AG04450 (cell line): ENCODE data around the gene SLA2. TPM values are rescaled to one million over a fixed set of nuclear protein-coding genes. Genes with fewer than 3 reads are reported as not detected.
"Not testable (repeated sequence)": the region's sequence is repeated elsewhere in the genome, so short reads cannot be mapped to it uniquely, and the experiment has no call there.

Experiments
- CTCF ChIA-PET: fragments of 300-600, 350-600 bp; formaldehyde crosslinking; extraction: SDS; loops from one replicate; lab custom pipeline; 2022; ENCODE audit warnings: antibody characterized with exemption, inconsistent platforms; lab: Charles Lee
- POLR2A ChIA-PET: fragments of 350-600 bp; formaldehyde crosslinking; extraction: SDS; loops from one replicate; lab custom pipeline; 2021; ENCODE audit warnings: antibody characterized with exemption, inconsistent platforms; lab: Yijun Ruan, JAX
- DNase-seq: peaks from one replicate; pipeline ENCODE4 v3.0.0-alpha.2; 2011; ENCODE audit warnings: low read depth, low spot score
- H3K27ac ChIP-seq: one replicate; pipeline ENCODE4 v1.5.1; 2012; ENCODE audit warnings: low read depth, low read length, control low read depth
- H3K27me3 ChIP-seq: one replicate; pipeline ENCODE4 v1.6.0; 2012; ENCODE audit warnings: low read length; ENCODE audit not compliant: control insufficient read depth, insufficient read depth
- H3K4me3 ChIP-seq: 2 replicates; pipeline ENCODE4 v1.5.1; 2011; ENCODE audit warnings: mild to moderate bottlenecking, low read depth, low read length, control low read depth
- H3K9me3 ChIP-seq: 2 replicates; pipeline ENCODE4 v1.5.1; 2012; ENCODE audit warnings: low read length; ENCODE audit not compliant: control insufficient read depth, insufficient read depth
- polyA plus RNA-seq: library from polyadenylated mRNA; depleted of rRNA; stranded (reverse); fragments of >200 nt; gene quantifications from 2 replicates; pipeline ENCODE4 v1.2.3, GENCODE V29; 2011; rRNA removed
- small RNA-seq: library from RNA; depleted of rRNA; stranded (forward); fragments of <200 nt; gene quantifications from one replicate; pipeline ENCODE3, GENCODE V24; 2012; ENCODE audit warnings: low read depth; ENCODE audit not compliant: insufficient read length
- TF ChIP-seq, protein P1 (sequence below): IDR thresholded peaks from 2 replicates; pipeline ENCODE4 v1.5.1; 2011; ENCODE audit warnings: low read depth, low read length, control low read depth, inconsistent platforms

Gene SLA2
- polyA plus RNA-seq, 1 experiment = not detected

DNA sequence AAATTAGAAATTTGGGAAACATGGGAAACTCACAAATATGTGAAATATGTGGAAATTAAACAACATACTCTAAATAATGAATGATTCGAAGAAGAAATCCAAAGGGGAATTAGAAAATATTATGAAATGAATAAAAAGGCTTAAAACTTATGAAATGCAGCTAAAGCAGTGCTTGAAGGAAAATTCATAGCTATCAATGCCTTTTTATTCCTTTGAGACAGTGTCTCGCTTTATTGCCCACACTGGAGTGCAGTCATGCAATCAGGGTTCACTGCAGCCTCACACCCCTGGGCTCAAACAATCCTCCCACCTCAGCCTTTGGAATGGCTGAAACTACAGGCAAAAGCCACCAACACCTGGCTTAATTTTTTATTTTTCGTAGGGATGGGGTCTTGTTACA, 80.5 kb downstream of the SLA2 start:
- H3K27ac ChIP-seq = no peak overlapping the region
- H3K4me3 ChIP-seq = no peak overlapping the region
- H3K9me3 ChIP-seq = peaks cover 9% of the 10 kb centered on the region
- DNase-seq = no peak
- TF ChIP-seq, protein P1, sequence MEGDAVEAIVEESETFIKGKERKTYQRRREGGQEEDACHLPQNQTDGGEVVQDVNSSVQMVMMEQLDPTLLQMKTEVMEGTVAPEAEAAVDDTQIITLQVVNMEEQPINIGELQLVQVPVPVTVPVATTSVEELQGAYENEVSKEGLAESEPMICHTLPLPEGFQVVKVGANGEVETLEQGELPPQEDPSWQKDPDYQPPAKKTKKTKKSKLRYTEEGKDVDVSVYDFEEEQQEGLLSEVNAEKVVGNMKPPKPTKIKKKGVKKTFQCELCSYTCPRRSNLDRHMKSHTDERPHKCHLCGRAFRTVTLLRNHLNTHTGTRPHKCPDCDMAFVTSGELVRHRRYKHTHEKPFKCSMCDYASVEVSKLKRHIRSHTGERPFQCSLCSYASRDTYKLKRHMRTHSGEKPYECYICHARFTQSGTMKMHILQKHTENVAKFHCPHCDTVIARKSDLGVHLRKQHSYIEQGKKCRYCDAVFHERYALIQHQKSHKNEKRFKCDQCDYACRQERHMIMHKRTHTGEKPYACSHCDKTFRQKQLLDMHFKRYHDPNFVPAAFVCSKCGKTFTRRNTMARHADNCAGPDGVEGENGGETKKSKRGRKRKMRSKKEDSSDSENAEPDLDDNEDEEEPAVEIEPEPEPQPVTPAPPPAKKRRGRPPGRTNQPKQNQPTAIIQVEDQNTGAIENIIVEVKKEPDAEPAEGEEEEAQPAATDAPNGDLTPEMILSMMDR = no peak
- ChIA-PET POLR2A (interaction anchor here (0.6 kb wide), 1 partner anchor 23 kb away, joined by 3 read pairs; no protein-coding TSS in a partner anchor), CTCF (interaction anchor here (1.5 kb wide), 1 partner anchor 189 kb away, joined by 4 read pairs; no protein-coding TSS in a partner anchor)
- H3K27me3 ChIP-seq = no peaks in the 10 kb centered on the region

DNA sequence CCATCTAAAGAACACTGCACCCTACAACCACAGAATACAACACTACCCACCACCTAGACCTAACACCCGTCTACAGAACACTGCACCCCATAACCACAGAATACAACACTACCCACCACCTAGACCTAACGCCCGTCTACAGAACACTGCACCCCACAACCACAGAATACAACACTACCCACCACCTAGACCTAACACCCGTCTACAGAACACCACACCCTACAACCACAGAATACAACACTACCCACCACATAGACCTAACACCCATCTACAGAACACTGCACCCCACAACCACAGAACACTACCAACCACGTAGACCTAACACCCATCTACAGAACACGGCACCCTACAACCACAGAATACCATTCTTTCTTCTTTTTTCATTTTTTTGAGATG, 81.3 kb downstream of the SLA2 start:
- H3K27me3 ChIP-seq, POLR2A ChIA-PET, DNase-seq, H3K9me3 ChIP-seq, H3K4me3 ChIP-seq, H3K27ac ChIP-seq: not testable (repeated sequence)
- CTCF ChIA-PET = interaction anchor here (1.5 kb wide), 1 partner anchor 190 kb away, joined by 4 read pairs; no protein-coding TSS in a partner anchor

DNA sequence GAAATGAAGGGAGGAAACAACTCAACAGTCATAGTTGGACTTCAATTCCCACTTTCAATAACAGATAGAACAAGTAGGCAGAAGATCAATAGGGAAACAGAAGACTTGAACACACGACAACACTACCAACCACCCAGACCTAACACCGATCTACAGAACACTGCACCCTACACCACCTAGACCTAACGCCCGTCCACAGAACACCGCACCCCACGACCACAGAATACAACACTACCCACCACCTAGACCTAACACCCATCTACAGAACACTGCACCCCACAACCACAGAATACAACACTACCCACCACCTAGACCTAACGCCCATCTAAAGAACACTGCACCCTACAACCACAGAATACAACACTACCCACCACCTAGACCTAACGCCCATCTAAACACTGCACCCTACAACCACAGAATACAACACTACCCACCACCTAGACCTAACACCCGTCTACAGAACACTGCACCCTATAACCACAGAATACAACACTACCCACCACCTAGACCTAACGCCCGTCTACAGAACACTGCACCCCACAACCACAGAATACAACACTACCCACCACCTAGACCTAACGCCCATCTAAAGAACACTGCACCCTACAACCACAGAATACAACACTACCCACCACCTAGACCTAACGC, 81.8 kb downstream of the SLA2 start:
- CTCF ChIA-PET, H3K27me3 ChIP-seq, H3K4me3 ChIP-seq, POLR2A ChIA-PET, H3K9me3 ChIP-seq, DNase-seq, H3K27ac ChIP-seq: not testable (repeated sequence)

DNA sequence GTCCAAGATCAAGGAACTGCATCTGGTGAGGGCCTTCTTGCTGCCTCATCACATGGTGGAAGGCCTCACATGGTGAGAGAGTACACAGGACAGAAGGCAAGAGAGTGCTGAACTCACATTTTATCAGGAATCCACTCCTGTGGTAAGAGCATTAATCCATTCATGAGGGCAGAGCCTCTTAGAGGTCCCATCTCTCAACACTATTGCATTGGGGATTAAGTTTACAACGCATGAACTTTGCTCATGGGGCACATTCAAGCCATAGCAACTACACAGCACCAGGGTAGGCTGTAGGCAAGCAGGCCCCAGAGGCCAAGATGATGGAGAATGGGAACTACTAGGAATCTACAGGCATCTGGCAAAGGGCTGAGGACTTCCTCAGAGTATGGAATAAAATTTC, 82.6 kb downstream of the SLA2 start:
- TF ChIP-seq, protein P1 = no peak
- ChIA-PET POLR2A (no interaction called here), CTCF (no interaction called here)
- no peak for DNase-seq
- Histone ChIP-seq H3K9me3 (peaks cover 9% of the 10 kb centered on the region), H3K27ac (no peak overlapping the region), H3K4me3 (no peak overlapping the region), H3K27me3 (no peaks in the 10 kb centered on the region)

DNA sequence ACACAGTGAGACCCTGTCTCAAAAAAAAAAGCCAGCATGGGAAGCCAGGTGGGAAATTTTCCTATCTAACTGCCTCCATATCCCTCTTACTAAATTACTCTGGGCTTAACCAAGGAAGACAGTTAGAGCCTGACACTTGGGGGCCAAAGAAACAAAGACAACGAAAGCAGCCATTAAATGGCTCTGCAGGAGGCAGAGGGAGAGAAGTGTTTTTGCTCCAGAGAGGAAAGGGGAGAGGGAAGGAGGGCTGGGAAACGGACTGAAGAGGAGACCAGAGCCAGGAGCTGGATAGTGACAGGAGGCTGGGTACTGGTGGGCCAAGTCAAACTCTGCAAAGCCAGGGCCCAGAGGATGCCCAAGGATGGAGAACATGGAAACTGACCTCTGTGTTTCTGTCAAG, 83.3 kb downstream of the SLA2 start:
- Histone ChIP-seq H3K9me3 (peaks cover 9% of the 10 kb centered on the region), H3K27me3 (no peaks in the 10 kb centered on the region), H3K27ac (no peak overlapping the region), H3K4me3 (no peak overlapping the region)
- ChIA-PET POLR2A (no interaction called here), CTCF (no interaction called here)
- DNase-seq = no peak
- TF ChIP-seq, protein P1 = no peak

Small RNA genes lying within 50 kb of the gene (small RNA-seq; reads per million reads assigned to genes)
- not detected for gene RF00019

Other genes starting within 250 kb of the SLA2 start
- gene MYL9, start 104.7 kb downstream of the SLA2 start, polyA plus RNA-seq = 273 and 380 TPM in 2 replicates
- gene TGIF2, start 72.6 kb downstream of the SLA2 start, polyA plus RNA-seq = 12.2 TPM in 2 replicates
- 125 and 151 TPM in 2 replicates for gene RAB5IF, start 40.4 kb downstream of the SLA2 start, polyA plus RNA-seq
- 39.5 and 39.8 TPM in 2 replicates for gene NDRG3, start 99.9 kb upstream of the SLA2 start, polyA plus RNA-seq
- gene DSN1, start 127.6 kb upstream of the SLA2 start, polyA plus RNA-seq = 6.0 and 8.7 TPM in 2 replicates
- 0.27 and 0.57 TPM in 2 replicates for gene TLDC2, start 229.9 kb upstream of the SLA2 start, polyA plus RNA-seq